Neural cell (in vitro differentiated cells): Measurements from ENCODE around the gene ZSWIM5. TPM values are rescaled to one million over a fixed set of nuclear protein-coding genes. Genes with fewer than 3 reads are reported as not detected.

Experiments
- H2AFZ ChIP-seq: fragments of 200-600, 300-800 bp; sonication (generic), shearing (Covaris generic); 2 replicates; pipeline ENCODE4 v1.6.0; 2014; ENCODE audit warnings: low read depth, mild to moderate bottlenecking, antibody characterized with exemption, low read length, moderate library complexity
- H3F3A ChIP-seq: fragments of 200-600 bp; shearing (Covaris generic); 2 replicates; pipeline ENCODE4 v1.6.1; 2016; ENCODE audit warnings: mild to moderate bottlenecking, moderate library complexity, mixed read lengths, antibody characterized with exemption, low read length; ENCODE audit not compliant: insufficient read depth, poor library complexity, severe bottlenecking
- H3K27ac ChIP-seq: fragments of 200-600, 300-800 bp; sonication (generic), shearing (Covaris generic); 2 replicates; pipeline ENCODE4 v1.5.1; 2014; ENCODE audit warnings: mild to moderate bottlenecking, low read length, moderate library complexity
- H3K27me3 ChIP-seq: fragments of 300-800, 200-600 bp; sonication (generic), shearing (Covaris generic); 2 replicates; pipeline ENCODE4 v1.6.0; 2014; ENCODE audit warnings: mild to moderate bottlenecking, low read depth, low read length, moderate library complexity; ENCODE audit not compliant: insufficient read depth
- H3K36me3 ChIP-seq: fragments of 300-800, 200-600 bp; sonication (generic), shearing (Covaris generic); 2 replicates; pipeline ENCODE4 v1.5.1; 2014; ENCODE audit warnings: mild to moderate bottlenecking, antibody characterized with exemption, low read length, moderate library complexity; ENCODE audit not compliant: insufficient read depth
- H3K4me2 ChIP-seq: fragments of 300-800, 200-600 bp; sonication (generic), shearing (Covaris generic); 2 replicates; pipeline ENCODE4 v1.6.0; 2014; ENCODE audit warnings: mild to moderate bottlenecking, low read length
- H3K4me3 ChIP-seq: fragments of 300-800, 200-600 bp; sonication (generic), shearing (Covaris generic); 2 replicates; pipeline ENCODE4 v1.5.1; 2014; ENCODE audit warnings: mild to moderate bottlenecking, low read length, moderate library complexity
- H3K79me2 ChIP-seq: fragments of 200-600 bp; shearing (Covaris generic); replicated peaks from 2 replicates; pipeline ENCODE4 v1.6.0; 2014; ENCODE audit warnings: mild to moderate bottlenecking, low read length, moderate library complexity; ENCODE audit not compliant: insufficient read depth
- H3K9ac ChIP-seq: fragments of 300-800, 200-600 bp; sonication (generic), shearing (Covaris generic); 2 replicates; pipeline ENCODE4 v1.6.1; 2016; ENCODE audit warnings: mild to moderate bottlenecking, low read length, mixed read lengths
- H3K9me2 ChIP-seq: fragments of 200-600 bp; shearing (Covaris generic); 2 replicates; pipeline ENCODE4 v1.6.1; 2016; ENCODE audit warnings: mild to moderate bottlenecking, low read length, mixed read lengths; ENCODE audit not compliant: insufficient read depth
- H3K9me3 ChIP-seq: fragments of 200-600, 300-800 bp; sonication (generic), shearing (Covaris generic); 2 replicates; pipeline ENCODE4 v1.6.1; 2016; ENCODE audit warnings: mild to moderate bottlenecking, mixed run types, low read length, moderate library complexity, mixed read lengths
- H4K20me1 ChIP-seq: fragments of 200-600 bp; shearing (Covaris generic); 2 replicates; pipeline ENCODE4 v1.6.1; 2016; ENCODE audit warnings: mild to moderate bottlenecking, mixed run types; ENCODE audit not compliant: insufficient read depth
- EP300 ChIP-seq: fragments of 450-650 bp; conservative IDR thresholded peaks from 2 replicates; pipeline ENCODE4 v1.6.1; 2014; ENCODE audit warnings: antibody characterized with exemption, mild to moderate bottlenecking, moderate library complexity; ENCODE audit not compliant: poor library complexity, severe bottlenecking
- EZH2 ChIP-seq: fragments of 200-600, 300-800 bp; shearing (Covaris generic), sonication (generic); IDR thresholded peaks from 2 replicates; pipeline ENCODE4 v1.6.1; 2014; ENCODE audit warnings: antibody characterized with exemption, low read length, borderline replicate concordance, mild to moderate bottlenecking; ENCODE audit not compliant: insufficient read depth, poor library complexity, severe bottlenecking
- MXI1 ChIP-seq: fragments of 450-650 bp; conservative IDR thresholded peaks from 2 replicates; pipeline ENCODE4 v1.6.1; 2014; ENCODE audit warnings: antibody characterized with exemption, mild to moderate bottlenecking; ENCODE audit not compliant: poor library complexity, severe bottlenecking
- POLR2AphosphoS5 ChIP-seq: IDR thresholded peaks from 2 replicates; pipeline ENCODE4 v1.6.1; 2012
- RAD21 ChIP-seq: fragments of 450-650 bp; conservative IDR thresholded peaks from 2 replicates; pipeline ENCODE4 v1.6.1; 2014; ENCODE audit warnings: antibody characterized with exemption, mild to moderate bottlenecking, moderate library complexity
- SMC3 ChIP-seq: fragments of 450-650 bp; conservative IDR thresholded peaks from 2 replicates; pipeline ENCODE4 v1.6.1; 2014; ENCODE audit warnings: antibody characterized with exemption, mild to moderate bottlenecking, moderate library complexity; ENCODE audit not compliant: poor library complexity
- TAF1 ChIP-seq: IDR thresholded peaks from 2 replicates; pipeline ENCODE4 v1.6.1; 2012; ENCODE audit warnings: low read depth
- polyA plus RNA-seq: library from polyadenylated mRNA; depleted of rRNA; stranded (reverse); fragments of >200 nt; gene quantifications from 2 replicates; pipeline ENCODE4 v1.2.3, GENCODE V29; 2014
- TF ChIP-seq, protein P1 (sequence below): IDR thresholded peaks from 2 replicates; pipeline ENCODE4 v1.6.1; 2012; ENCODE audit warnings: borderline replicate concordance
- TF ChIP-seq, protein P2 (sequence below): fragments of 450-650 bp; IDR thresholded peaks from 2 replicates; pipeline ENCODE4 v1.5.1; 2014; ENCODE audit warnings: antibody characterized with exemption, mild to moderate bottlenecking, moderate library complexity; ENCODE audit not compliant: poor library complexity, severe bottlenecking

The ZSWIM5 gene
- polyA plus RNA-seq, 1 donor from 2014 or later, result 27.2 TPM

DNA sequence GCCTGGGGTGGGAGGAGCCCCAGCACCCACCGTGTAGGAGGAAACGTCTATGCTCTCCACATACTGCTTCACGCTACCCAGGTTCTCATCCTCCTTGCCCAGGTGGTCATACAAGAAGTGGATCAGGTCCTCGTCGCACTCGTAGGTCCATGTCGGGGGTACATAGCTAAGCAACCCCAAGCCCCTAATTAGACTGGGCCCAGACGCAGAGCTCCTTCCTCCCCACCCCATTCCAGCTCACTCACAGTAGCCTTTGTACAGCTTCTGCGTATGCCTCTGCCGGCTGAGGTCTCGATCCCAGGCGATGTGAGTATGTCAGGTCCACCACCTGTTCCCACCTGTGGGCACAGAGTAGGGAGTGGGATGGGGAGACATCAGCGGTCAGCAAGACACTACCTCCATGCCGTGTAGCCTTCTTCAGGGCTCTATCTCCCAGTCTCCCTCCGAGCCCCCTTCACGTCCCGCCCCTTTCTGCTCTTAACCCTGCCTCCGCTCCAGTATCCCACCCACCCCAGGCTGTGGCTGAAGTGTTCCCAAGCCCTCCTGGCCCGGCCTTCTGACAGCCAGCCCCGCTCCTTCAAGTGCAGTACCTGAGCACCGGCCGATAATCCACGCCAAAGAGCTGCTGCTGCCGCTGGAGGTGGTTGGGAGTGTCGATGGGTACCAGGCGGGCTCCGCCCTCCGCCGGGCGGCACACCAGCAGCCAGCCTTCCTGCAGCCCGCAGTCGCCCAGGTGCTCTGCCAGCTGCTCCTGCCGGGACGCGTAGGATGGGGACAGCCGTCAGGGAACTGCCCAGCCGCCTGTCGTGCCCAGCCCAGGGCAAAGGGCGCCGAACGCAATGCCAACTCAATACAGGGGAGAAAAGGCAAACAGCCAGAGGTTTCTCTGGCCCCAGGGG is 196.2 kb downstream of the ZSWIM5 start:
- no peaks in the 10 kb centered on the region for H3F3A ChIP-seq
- no peaks in the 10 kb centered on the region for H4K20me1 ChIP-seq
- no peaks in the 10 kb centered on the region for H3K27me3 ChIP-seq
- H3K4me3 ChIP-seq, result peak overlapping the region; percentile 98
- H3K27ac ChIP-seq, result no peak overlapping the region
- peak overlapping the region; percentile 75 for H3K4me2 ChIP-seq
- H3K9me2 ChIP-seq, result no peaks in the 10 kb centered on the region
- H3K9me3 ChIP-seq, result no peaks in the 10 kb centered on the region
- TF ChIP-seq SMC3 (peak; percentile 6), POLR2AphosphoS5 (no peak), EP300 (no peak)
- peak overlapping the region; percentile 75 for H3K9ac ChIP-seq
- no peaks in the 10 kb centered on the region for H3K36me3 ChIP-seq
- H2AFZ ChIP-seq, result peak overlapping the region; percentile 21
- peaks cover 8% of the 10 kb centered on the region for H3K79me2 ChIP-seq

DNA sequence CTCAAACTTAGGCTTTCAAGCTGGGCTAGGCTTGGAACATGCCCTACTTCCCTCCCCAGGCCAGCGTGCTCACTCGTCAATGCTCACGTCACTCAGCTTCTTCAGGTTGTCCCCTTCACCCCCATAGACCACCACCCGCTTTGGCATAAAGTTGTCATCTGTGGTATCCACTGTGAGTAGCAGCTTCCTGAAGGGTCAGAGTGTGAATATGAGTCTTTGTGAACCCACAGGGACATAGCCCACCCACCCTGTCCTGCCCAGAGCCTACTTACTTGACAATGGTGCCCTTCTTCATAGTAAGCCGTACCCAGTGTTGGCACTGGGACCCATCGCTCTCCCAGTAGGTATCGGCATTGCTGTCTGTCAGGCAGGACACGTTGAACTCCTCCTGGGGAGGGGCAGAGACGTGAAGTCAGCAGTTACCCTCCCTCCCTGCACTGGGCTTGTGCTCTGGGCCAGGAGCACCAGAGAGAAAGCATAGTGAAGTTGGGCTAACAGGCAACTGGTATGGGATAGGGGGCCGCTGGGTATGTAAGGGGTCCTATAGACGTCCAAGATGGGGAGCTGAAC is 197.0 kb downstream of the ZSWIM5 start:
- H3K4me2 ChIP-seq, result peak overlapping the region; percentile 75
- H2AFZ ChIP-seq, result no peak overlapping the region
- H3K36me3 ChIP-seq, result peaks cover 5% of the 10 kb centered on the region
- H3K9ac ChIP-seq, result no peak overlapping the region
- no peaks in the 10 kb centered on the region for H3K27me3 ChIP-seq
- no peaks in the 10 kb centered on the region for H3F3A ChIP-seq
- TF ChIP-seq MXI1 (no peak), SMC3 (no peak), EZH2 (no peak), POLR2AphosphoS5 (no peak), EP300 (no peak), TAF1 (no peak), RAD21 (no peak)
- TF ChIP-seq, protein P1, sequence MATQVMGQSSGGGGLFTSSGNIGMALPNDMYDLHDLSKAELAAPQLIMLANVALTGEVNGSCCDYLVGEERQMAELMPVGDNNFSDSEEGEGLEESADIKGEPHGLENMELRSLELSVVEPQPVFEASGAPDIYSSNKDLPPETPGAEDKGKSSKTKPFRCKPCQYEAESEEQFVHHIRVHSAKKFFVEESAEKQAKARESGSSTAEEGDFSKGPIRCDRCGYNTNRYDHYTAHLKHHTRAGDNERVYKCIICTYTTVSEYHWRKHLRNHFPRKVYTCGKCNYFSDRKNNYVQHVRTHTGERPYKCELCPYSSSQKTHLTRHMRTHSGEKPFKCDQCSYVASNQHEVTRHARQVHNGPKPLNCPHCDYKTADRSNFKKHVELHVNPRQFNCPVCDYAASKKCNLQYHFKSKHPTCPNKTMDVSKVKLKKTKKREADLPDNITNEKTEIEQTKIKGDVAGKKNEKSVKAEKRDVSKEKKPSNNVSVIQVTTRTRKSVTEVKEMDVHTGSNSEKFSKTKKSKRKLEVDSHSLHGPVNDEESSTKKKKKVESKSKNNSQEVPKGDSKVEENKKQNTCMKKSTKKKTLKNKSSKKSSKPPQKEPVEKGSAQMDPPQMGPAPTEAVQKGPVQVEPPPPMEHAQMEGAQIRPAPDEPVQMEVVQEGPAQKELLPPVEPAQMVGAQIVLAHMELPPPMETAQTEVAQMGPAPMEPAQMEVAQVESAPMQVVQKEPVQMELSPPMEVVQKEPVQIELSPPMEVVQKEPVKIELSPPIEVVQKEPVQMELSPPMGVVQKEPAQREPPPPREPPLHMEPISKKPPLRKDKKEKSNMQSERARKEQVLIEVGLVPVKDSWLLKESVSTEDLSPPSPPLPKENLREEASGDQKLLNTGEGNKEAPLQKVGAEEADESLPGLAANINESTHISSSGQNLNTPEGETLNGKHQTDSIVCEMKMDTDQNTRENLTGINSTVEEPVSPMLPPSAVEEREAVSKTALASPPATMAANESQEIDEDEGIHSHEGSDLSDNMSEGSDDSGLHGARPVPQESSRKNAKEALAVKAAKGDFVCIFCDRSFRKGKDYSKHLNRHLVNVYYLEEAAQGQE, result no peak
- TF ChIP-seq, protein P2, sequence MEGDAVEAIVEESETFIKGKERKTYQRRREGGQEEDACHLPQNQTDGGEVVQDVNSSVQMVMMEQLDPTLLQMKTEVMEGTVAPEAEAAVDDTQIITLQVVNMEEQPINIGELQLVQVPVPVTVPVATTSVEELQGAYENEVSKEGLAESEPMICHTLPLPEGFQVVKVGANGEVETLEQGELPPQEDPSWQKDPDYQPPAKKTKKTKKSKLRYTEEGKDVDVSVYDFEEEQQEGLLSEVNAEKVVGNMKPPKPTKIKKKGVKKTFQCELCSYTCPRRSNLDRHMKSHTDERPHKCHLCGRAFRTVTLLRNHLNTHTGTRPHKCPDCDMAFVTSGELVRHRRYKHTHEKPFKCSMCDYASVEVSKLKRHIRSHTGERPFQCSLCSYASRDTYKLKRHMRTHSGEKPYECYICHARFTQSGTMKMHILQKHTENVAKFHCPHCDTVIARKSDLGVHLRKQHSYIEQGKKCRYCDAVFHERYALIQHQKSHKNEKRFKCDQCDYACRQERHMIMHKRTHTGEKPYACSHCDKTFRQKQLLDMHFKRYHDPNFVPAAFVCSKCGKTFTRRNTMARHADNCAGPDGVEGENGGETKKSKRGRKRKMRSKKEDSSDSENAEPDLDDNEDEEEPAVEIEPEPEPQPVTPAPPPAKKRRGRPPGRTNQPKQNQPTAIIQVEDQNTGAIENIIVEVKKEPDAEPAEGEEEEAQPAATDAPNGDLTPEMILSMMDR, result no peak
- H3K27ac ChIP-seq, result no peak overlapping the region
- H3K79me2 ChIP-seq, result peaks cover 8% of the 10 kb centered on the region
- H3K9me3 ChIP-seq, result no peaks in the 10 kb centered on the region
- H3K4me3 ChIP-seq, result peak overlapping the region; percentile 98
- no peaks in the 10 kb centered on the region for H4K20me1 ChIP-seq
- H3K9me2 ChIP-seq, result no peaks in the 10 kb centered on the region
